Astrocyte of the spinal cord (primary cell): ENCODE data around the gene VPS25.
A peak's percentile ranks its signal among the peaks of the same experiment; 100 is the strongest.

Experiments
- DNase-seq: peaks from one replicate; pipeline ENCODE4 v3.0.0; 2011; ENCODE audit warnings: low read depth, low spot score
- H3K4me3 ChIP-seq: 2 replicates; pipeline ENCODE4 v1.5.1; 2011; ENCODE audit warnings: low read depth, mild to moderate bottlenecking, low read length, moderate library complexity
- in situ Hi-C: cut with HindIII; loops from 2 replicates; pipeline ENCODE4 v1.10.0; 2017; ENCODE audit warnings: low sequenced_read_pairs
- TF ChIP-seq, protein P1 (sequence below): IDR thresholded peaks from 2 replicates; pipeline ENCODE4 v1.5.1; 2012; ENCODE audit warnings: low read depth, mild to moderate bottlenecking, low read length, inconsistent platforms

The VPS25 gene

DNA sequence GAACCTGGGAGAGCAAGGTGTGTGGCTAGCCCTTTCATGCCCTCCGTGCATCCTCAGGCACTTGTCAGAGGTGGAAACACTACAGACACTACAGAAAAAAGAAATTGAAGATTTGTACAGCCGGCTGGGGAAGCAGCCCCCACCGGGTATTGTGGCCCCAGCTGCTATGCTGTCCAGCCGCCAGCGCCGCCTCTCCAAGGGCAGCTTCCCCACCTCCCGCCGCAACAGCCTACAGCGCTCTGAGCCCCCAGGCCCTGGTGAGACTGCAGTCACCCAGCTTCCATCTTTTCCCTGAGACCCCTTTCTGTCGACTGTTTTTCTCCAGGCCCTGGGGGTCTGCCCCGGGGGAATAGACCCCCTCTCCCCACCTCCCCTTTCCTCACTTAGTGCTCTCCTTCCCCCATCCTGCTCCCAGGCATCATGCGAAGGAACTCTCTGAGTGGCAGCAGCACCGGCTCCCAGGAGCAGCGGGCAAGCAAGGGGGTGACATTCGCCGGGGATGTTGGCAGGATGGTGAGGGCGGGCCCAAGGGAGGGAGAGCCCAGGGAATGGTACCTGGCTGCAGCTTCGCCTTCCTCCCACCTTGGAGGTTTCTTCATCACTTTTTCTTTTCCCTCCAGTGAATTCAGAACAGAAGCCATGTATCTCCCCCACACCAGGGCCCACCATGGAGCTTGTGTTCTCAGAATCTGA lies 23.0 kb downstream of the VPS25 start:
- TF ChIP-seq, protein P1, sequence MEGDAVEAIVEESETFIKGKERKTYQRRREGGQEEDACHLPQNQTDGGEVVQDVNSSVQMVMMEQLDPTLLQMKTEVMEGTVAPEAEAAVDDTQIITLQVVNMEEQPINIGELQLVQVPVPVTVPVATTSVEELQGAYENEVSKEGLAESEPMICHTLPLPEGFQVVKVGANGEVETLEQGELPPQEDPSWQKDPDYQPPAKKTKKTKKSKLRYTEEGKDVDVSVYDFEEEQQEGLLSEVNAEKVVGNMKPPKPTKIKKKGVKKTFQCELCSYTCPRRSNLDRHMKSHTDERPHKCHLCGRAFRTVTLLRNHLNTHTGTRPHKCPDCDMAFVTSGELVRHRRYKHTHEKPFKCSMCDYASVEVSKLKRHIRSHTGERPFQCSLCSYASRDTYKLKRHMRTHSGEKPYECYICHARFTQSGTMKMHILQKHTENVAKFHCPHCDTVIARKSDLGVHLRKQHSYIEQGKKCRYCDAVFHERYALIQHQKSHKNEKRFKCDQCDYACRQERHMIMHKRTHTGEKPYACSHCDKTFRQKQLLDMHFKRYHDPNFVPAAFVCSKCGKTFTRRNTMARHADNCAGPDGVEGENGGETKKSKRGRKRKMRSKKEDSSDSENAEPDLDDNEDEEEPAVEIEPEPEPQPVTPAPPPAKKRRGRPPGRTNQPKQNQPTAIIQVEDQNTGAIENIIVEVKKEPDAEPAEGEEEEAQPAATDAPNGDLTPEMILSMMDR = no peak
- DNase-seq = no peak
- in situ Hi-C loops = no loop called here
- no peak overlapping the region for H3K4me3 ChIP-seq

DNA sequence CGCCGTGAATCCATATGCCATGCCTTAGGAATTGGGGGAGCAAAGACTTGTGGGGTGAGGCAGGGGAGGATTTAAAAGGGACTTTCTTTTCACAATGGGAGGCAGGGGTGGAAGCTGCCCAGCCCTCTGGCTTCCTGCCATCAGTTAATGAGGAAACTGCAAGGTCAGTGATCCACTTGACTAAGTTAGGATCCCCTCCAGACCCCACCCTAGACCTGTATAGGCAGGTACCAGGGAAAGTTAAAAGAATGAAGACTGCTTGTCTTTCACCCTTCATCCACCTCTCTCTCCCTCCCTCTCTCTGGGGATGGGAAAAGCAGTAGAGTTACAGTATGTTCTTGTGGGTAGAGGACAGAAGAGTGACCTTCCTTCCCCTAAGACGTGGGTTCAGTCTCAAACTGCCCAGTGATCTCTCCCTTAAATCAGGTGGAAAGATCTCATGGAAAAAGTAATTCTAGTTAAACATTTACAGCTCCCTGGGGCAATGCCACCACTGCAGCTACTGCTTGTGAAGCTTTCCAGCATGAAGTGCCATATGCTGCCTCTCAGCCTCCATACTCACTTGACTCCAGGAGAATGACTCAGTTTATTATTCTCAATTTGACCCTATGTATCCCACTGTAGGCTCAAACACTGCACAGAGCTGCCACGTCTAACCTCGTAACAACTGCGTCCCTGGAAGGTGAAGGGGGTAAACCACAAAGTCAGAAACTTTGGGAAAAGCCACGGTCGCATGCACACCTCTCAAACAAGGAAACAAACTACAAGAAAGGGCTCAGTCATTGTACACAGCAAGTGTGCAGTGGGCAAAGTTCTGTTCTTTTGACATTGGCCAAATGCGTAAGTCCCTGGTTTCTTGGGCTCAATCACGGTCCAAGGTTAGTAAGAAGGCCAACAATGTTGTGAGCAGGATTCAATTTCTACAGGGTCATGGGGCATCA lies 24.1 kb downstream of the VPS25 start:
- TF ChIP-seq, protein P1 = no peak
- in situ Hi-C loops = no loop called here
- no peak for DNase-seq
- H3K4me3 ChIP-seq = peak overlapping the region; percentile 84

DNA sequence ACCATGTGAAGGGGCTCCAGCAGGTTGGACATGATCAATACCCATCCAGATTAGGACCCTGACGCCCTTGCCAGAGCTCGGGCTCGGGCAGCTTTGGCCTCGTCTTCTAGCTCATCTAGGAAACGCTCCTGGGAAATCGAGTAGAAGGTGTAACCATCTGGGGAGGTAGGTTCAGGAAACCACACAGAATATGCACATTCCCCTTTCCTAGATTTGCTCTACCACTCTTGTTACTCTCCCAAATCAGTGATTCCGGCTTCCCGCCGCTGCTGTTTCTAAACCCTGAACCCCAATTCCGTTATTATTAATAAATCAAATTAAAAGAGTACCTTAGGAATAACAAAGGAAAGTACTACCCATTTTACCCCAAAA lies 24.7 kb downstream of the VPS25 start:
- TF ChIP-seq, protein P1 = no peak
- H3K4me3 ChIP-seq = peak overlapping the region; percentile 84
- DNase-seq = no peak
- in situ Hi-C loops = no loop called here

DNA sequence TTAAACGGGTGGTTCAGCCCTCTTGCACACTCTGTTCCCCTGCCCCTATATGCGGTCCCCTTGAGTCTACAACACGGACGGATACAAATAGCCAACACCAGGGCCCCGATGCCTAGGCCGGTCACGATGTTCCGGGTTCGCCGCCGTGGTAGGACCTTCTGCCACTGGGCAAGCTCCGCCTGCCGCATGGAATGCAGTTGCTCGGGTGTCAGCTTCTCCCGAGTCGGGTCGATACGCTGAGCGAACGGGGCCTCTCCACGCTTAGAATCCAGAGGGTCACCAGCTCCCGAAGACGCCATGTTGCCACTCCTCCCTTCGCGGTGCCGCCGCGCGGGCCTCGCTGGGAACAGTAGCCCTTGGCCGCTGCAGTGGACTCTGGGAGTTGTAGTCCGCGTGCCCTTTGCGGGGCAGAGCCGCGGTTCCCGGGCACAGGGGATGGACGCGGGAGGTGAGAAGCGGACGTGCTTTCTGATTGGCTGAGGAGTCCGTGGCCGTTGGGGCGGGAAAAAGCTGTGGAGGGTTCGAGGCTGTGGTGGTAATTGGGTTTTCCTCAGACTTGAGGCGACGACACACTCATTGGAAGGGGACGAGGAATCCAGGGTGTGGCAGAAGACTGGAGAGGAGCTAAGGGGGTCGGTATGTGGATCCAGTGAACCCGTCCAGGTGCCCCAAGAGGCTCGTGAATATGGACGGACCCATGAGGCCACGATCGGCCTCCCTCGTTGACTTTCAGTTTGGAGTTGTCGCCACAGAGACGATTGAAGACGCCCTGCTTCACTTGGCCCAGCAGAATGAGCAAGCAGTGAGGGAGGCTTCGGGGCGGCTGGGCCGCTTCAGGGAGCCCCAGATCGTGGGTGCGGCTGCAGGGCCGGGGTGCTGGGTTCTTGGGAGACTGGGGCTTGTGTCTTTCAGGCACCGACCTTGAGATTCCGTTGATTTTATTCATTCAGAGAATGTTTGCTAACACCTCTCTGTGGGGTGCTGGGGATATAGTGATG lies 25.4 kb downstream of the VPS25 start, which contains the start of the genes CNTD1 and COA3:
TSS of gene CNTD1 (plus strand) at position 479 of the 998 bp plus-strand sequence. CDS start at position 686, 207 bp downstream.
TSS of gene COA3 (minus strand) at position 322 of the 998 bp plus-strand sequence. CDS start at position 299, 23 bp downstream.
- peak within 1 kb of the TSS; percentile 84 for H3K4me3 ChIP-seq
- peak; percentile 81 for DNase-seq
- in situ Hi-C loops = no loop called here
- TF ChIP-seq, protein P1 = no peak

DNA sequence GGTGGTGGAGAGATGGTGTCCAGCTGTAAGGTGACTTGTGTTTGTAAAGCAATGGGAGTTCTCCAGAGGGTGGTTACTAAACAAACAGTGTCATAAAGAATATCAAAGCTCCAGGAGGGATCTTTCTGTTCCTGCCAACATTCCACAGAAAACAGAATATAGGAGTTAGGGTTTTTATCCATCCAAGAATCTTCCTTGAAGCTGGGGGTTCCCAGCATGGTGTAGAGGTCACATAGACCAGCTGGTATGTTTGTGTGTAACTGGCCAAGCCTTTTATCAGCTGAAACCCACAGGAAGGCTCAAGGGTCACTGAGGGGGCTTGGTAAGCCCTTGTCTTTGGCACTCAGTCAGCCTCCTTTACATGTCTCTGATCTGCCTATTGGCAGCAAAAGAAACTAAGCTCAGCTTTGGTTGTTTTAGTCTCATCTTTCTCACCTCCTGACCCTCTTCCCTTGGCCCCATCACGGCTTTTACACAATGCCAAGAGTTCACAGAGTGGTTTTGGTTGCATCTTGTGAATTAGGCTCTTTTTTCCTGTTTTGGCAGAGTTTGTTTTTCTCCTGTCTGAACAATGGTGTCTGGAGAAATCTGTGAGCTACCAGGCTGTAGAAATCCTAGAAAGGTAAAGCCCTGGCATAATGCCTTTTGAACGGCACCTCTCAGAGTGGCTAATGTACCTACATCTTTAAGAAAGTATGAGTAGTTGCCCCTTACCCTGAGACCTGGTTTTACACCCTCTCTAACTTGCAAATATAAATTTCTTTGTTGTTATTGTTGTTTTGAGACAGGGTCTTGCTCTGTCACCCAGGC lies 30.0 kb downstream of the VPS25 start:
- peak; percentile 89 for DNase-seq
- H3K4me3 ChIP-seq = no peak overlapping the region
- TF ChIP-seq, protein P1 = no peak
- in situ Hi-C loops = no loop called here
